GM21529 (cell line): ENCODE measurements around the gene PTGES.
"Not testable (repeated sequence)": the region's sequence is repeated elsewhere in the genome, so short reads cannot be mapped to it uniquely, and the experiment has no call there.

ENCODE experiments used
- ATAC-seq: cut with Tn5 transposase; IDR thresholded peaks from one replicate; pipeline ENCODE4 v1.9.1; 2021; ENCODE audit not compliant: unreplicated experiment

The PTGES gene

GRCh38 chr9:129752900-129753729 is at the start of gene PTGES:
PTGES (minus strand) TSS chr9:129753042; CDS start chr9:129753012, 30 bp downstream.
- no peak for ATAC-seq

GRCh38 chr9:129801504-129801903 is 48.7 kb upstream of the PTGES start:
- ATAC-seq = no peak

GRCh38 chr9:129798973-129799372 is 46.1 kb upstream of the PTGES start:
- ATAC-seq = no peak

GRCh38 chr9:129796029-129796428 is 43.2 kb upstream of the PTGES start:
- not testable (repeated sequence) for ATAC-seq

- ATAC-seq = no peak
Observed at GRCh38 chr9:129794549-129794948, 41.7 kb upstream of the PTGES start.

- no peak for ATAC-seq
Observed at GRCh38 chr9:129786481-129786880, 33.6 kb upstream of the PTGES start.

GRCh38 chr9:129785866-129786265 is 33.0 kb upstream of the PTGES start:
- ATAC-seq = no peak

DNA sequence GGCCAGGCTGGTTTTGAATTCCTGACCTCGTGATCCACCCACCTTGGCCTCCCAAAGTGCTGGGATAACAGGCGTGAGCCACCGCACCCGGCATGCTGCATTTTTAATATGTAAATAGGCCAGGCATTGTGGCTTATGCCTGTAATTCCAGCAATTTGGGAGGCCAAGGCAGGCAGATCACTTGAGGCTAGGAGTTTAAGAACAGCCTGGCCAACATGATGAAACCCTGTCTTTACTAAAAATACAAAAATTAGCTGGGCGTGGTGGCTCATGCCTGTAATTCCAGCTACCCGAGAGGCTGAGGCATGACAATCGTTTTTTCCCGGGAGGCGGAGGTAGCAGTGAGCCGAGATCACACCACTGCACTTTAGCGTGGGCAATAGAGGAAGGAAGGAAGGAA is 32.1 kb upstream of the PTGES start:
- ATAC-seq = not testable (repeated sequence)

- ATAC-seq = no peak
Observed at GRCh38 chr9:129783516-129784361, 30.9 kb upstream of the PTGES start.

DNA sequence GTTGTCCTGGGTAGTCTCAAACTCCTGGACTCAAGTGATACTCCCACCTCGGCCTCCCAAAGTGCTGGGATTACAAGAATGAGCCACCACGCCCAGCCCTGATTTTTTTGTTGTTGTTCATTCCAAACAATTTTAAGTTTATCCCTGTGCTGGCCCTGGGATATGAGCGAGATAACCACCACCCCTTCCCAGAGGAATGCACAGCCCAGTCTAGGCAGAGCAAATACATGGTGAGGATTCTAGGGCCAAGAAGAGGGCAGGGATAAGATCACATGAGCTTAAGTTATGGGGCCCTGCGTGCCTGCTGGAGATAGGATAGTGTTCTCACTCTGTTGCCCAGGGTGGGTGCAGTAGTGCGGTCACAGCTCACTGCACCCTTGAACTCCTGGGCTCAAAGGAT is 29.1 kb upstream of the PTGES start:
- ATAC-seq = no peak

DNA sequence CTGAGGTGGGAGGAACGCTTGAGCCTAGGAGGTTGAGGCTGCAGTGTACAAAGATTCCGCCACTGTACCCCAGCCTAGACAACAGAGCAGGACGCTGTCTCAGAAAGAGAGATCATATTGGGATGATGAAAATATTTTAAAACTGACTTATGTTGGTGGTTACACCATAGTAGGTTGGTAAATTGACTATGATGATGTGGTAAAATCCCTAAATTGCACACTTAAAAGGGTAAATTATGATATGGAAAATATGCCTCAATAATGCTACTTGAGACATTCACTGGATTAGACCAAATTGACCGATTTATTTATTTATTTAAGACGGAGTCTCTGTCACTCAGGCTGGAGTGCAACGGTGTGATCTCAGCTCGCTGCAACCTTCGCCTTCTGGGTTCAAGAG is 28.3 kb upstream of the PTGES start:
- no peak for ATAC-seq

GRCh38 chr9:129779560-129780190 is 26.8 kb upstream of the PTGES start:
- ATAC-seq = no peak

DNA sequence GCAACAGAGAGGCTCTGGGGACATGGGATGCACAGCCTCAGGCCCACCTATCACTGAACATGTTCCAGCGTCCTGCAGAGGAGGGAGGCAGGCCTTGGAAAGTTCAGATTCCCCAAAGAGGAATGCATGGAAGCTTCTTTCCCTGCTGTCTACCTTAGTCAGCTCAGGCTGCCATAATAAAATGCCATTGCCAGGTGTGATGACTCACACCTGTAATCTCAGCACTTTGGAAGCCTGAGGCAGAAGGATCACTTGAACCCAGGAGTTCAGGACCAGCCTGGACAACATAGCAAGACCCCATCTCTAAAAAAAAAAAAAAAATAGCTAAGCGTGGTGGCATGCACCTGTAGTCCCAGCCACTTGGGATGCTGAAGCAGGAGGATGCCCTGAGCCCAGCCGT is 25.6 kb upstream of the PTGES start:
- no peak for ATAC-seq

GRCh38 chr9:129777769-129778130 is 24.9 kb upstream of the PTGES start:
- no peak for ATAC-seq

- no peak for ATAC-seq
Observed at GRCh38 chr9:129776938-129777768, 24.3 kb upstream of the PTGES start.

- no peak for ATAC-seq
Observed at GRCh38 chr9:129776566-129776937, 23.7 kb upstream of the PTGES start.

- ATAC-seq = not testable (repeated sequence)
Observed at GRCh38 chr9:129776096-129776495, 23.3 kb upstream of the PTGES start.

DNA sequence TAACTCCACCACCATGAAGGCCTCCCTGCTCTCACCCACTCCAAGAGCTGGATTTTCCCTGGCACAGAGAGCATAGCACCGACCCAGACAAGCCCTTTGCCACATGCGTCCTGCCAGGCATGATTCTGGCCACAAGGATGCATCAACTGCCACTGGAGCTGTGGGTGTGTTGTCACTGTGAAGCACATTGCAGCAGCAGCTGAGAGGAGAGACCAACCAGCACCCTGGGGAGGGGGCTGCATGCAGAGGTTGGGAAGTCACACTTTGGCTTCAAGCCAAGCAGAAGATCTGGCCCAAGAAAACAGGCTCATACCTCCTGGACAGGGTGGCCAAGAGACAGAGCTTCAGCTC is 22.6 kb upstream of the PTGES start:
- no peak for ATAC-seq

GRCh38 chr9:129774791-129775447 is 22.1 kb upstream of the PTGES start:
- no peak for ATAC-seq

GRCh38 chr9:129773262-129774048 is 20.6 kb upstream of the PTGES start:
- ATAC-seq = no peak
